ENCODE results near the gene PTPRT.

DNA sequence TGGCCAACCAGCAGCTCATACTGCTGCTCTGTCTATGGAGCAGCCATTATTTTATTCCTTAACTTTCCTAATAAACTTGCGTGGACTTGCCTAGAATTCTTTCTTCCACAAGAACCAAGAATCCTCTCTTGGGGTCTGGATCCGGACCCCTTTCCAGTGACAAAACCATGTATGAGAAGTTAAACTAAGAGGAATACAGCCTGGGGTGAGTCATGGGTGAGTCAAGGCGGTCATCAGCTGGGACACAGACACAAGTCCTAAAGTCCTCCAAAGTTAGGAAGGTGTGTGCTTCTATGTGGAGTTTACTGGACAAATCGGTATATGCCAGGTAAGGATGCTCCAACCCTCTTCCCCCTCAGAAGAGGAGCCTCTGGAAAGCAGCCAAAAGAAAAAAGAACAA is 881.5 kb downstream of the PTPRT start:
- no peak for TF ChIP-seq POLR2A (IDR thresholded peaks at IDR 0.05)
- TF ChIP-seq, protein P1, sequence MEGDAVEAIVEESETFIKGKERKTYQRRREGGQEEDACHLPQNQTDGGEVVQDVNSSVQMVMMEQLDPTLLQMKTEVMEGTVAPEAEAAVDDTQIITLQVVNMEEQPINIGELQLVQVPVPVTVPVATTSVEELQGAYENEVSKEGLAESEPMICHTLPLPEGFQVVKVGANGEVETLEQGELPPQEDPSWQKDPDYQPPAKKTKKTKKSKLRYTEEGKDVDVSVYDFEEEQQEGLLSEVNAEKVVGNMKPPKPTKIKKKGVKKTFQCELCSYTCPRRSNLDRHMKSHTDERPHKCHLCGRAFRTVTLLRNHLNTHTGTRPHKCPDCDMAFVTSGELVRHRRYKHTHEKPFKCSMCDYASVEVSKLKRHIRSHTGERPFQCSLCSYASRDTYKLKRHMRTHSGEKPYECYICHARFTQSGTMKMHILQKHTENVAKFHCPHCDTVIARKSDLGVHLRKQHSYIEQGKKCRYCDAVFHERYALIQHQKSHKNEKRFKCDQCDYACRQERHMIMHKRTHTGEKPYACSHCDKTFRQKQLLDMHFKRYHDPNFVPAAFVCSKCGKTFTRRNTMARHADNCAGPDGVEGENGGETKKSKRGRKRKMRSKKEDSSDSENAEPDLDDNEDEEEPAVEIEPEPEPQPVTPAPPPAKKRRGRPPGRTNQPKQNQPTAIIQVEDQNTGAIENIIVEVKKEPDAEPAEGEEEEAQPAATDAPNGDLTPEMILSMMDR (IDR thresholded peaks at IDR 0.05), result no peak

Measured in breast epithelium (tissue), 3 donors.